GM23248 (cell line): ENCODE measurements around the gene CPED1. TPM values are rescaled to one million over a fixed set of nuclear protein-coding genes. Genes with fewer than 3 reads are reported as not detected.
"Not testable (repeated sequence)": the region's sequence is repeated elsewhere in the genome, so short reads cannot be mapped to it uniquely, and the experiment has no call there.

Experiments
- DNase-seq: peaks from one replicate; pipeline ENCODE4 v3.0.0-alpha.2; 2015
- H2AFZ ChIP-seq: fragments of 200-600 bp; sonication (generic); 2 replicates; pipeline ENCODE4 v1.6.1; 2016; ENCODE audit warnings: antibody characterized with exemption
- H3F3A ChIP-seq: fragments of 200-600 bp; sonication (generic); 2 replicates; pipeline ENCODE4 v1.6.1; 2016; ENCODE audit warnings: mild to moderate bottlenecking, antibody characterized with exemption, mixed run types; ENCODE audit not compliant: insufficient read depth
- H3K27ac ChIP-seq: fragments of 200-600 bp; sonication (generic); 2 replicates; pipeline ENCODE4 v1.5.1; 2016; ENCODE audit warnings: mild to moderate bottlenecking
- H3K27me3 ChIP-seq: fragments of 200-600 bp; sonication (generic); replicated peaks from 2 replicates; pipeline ENCODE4 v1.6.1; 2016; ENCODE audit warnings: mild to moderate bottlenecking; ENCODE audit not compliant: insufficient read depth
- H3K36me3 ChIP-seq: fragments of 200-600 bp; sonication (generic); 2 replicates; pipeline ENCODE4 v1.6.1; 2016; ENCODE audit warnings: low read depth, mild to moderate bottlenecking
- H3K4me1 ChIP-seq: fragments of 200-600 bp; sonication (generic); 2 replicates; pipeline ENCODE4 v1.6.1; 2016; ENCODE audit warnings: mild to moderate bottlenecking; ENCODE audit not compliant: insufficient read depth
- H3K4me2 ChIP-seq: fragments of 200-600 bp; sonication (generic); one replicate; pipeline ENCODE4 v1.6.1; 2016; ENCODE audit warnings: mild to moderate bottlenecking; ENCODE audit not compliant: unreplicated experiment
- H3K4me3 ChIP-seq: fragments of 200-600 bp; sonication (generic); 2 replicates; pipeline ENCODE4 v1.5.1; 2016; ENCODE audit warnings: mild to moderate bottlenecking
- H3K79me2 ChIP-seq: fragments of 200-600 bp; sonication (generic); 2 replicates; pipeline ENCODE4 v1.6.1; 2016; ENCODE audit warnings: mild to moderate bottlenecking; ENCODE audit not compliant: insufficient read depth
- H3K9ac ChIP-seq: fragments of 200-600 bp; sonication (generic); 2 replicates; pipeline ENCODE4 v1.6.1; 2016; ENCODE audit warnings: mild to moderate bottlenecking
- H3K9me2 ChIP-seq: fragments of 200-600 bp; sonication (generic); 2 replicates; pipeline ENCODE4 v1.6.1; 2016; ENCODE audit warnings: mixed run types, mild to moderate bottlenecking, moderate library complexity; ENCODE audit not compliant: insufficient read depth
- H3K9me3 ChIP-seq: fragments of 200-600 bp; sonication (generic); one replicate; pipeline ENCODE4 v1.6.1; 2017; ENCODE audit warnings: low read depth
- H4K20me1 ChIP-seq: fragments of 200-600 bp; sonication (generic); 2 replicates; pipeline ENCODE4 v1.6.0; 2016; ENCODE audit not compliant: insufficient read depth
- EZH2 ChIP-seq: fragments of 200-600 bp; sonication (generic); IDR thresholded peaks from 2 replicates; pipeline ENCODE4 v1.6.1; 2018; ENCODE audit warnings: antibody characterized with exemption, mild to moderate bottlenecking; ENCODE audit not compliant: insufficient read depth, poor library complexity, severe bottlenecking
- EZH2phosphoT487 ChIP-seq: fragments of 200-600 bp; sonication (generic); IDR thresholded peaks from 2 replicates; pipeline ENCODE4 v1.6.1; 2018; ENCODE audit warnings: antibody characterized with exemption, moderate library complexity, mild to moderate bottlenecking, low read depth; ENCODE audit not compliant: insufficient read depth
- whole genome bisulfite sequencing, 2 experiments: methylation state at CpG; one replicate each; pipeline ENCODE4 v1.1.6; 2015 to 2017; ENCODE audit warnings: low lambda C conversion rate in 2 of 2, low coverage in 1 of 2; ENCODE audit errors: missing lambda C conversion rate in 2 of 2; 5-methylcytosine and 5-hydroxymethylcytosine counted together
- in situ Hi-C: fragments of 300-500 bp; cut with MboI; formaldehyde crosslinking; loops from 2 replicates; pipeline ENCODE4 v1.15.0; 2020
- polyA plus RNA-seq: library from polyadenylated mRNA; unstranded; fragments of >200 nt; fragmentation: Nextera tagmentation; extraction: Ambion mirVana; gene quantifications from 2 replicates; pipeline ENCODE4 v1.2.1, GENCODE V29; 2016
- total RNA-seq: library from RNA; depleted of rRNA; stranded (reverse); fragments of >200 nt; shearing (Covaris generic); gene quantifications from 2 replicates; pipeline ENCODE4 v1.2.3, GENCODE V29; 2014

CPED1 gene
- total and polyA plus RNA-seq, 2 experiments from 2014 or later: 12.4 to 20.2 TPM

- Histone ChIP-seq H3K36me3 (no peaks in the 10 kb centered on the region), H4K20me1 (no peaks in the 10 kb centered on the region), H3K27ac (no peak overlapping the region), H3K4me2 (no peak overlapping the region), H3K4me3 (no peak overlapping the region), H3K79me2 (peaks cover 25% of the 10 kb centered on the region), H2AFZ (no peak overlapping the region), H3K9me2 (no peaks in the 10 kb centered on the region), H3F3A (peaks cover 10% of the 10 kb centered on the region), H3K9me3 (no peaks in the 10 kb centered on the region), H3K4me1 (peaks cover 18% of the 10 kb centered on the region), H3K9ac (no peak overlapping the region), H3K27me3 (no peaks in the 10 kb centered on the region)
- WGBS, 2 experiments: 78 to 81% methylated on average over 5 of the region's 5 CpGs
- TF ChIP-seq EZH2phosphoT487: no peak
- no peak for TF ChIP-seq EZH2
- DNase-seq: no peak
- in situ Hi-C loops: no loop called here
Measured at GRCh38 chr7:121003986-121004685, 15.6 kb downstream of the CPED1 start.

DNA sequence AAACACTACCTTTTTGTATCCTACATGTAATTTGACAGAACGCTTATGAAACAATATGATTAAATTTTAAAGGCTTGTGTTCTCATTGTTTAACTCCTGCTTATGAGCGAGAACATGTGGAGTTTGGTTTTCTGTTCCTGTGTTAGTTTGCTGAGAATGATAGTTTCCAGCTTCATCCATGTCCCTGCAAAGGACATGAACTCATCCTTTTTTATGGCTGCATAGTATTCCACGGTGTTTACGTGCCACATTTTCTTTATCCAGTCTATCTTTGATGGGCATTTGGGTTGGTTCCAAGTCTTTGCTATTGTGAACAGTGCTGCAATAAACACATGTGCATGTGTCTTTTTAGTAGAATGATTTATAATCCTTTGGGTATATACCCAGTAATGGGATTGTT, 16.5 kb downstream of the CPED1 start:
- H3K9me3 ChIP-seq, in situ Hi-C loops, H3K4me2 ChIP-seq, H2AFZ ChIP-seq, DNase-seq, H3K9me2 ChIP-seq, H3K4me3 ChIP-seq, H3K27me3 ChIP-seq, H3K27ac ChIP-seq, H3K36me3 ChIP-seq, H4K20me1 ChIP-seq, H3K9ac ChIP-seq: not testable (repeated sequence)
- Histone ChIP-seq H3K4me1 (peaks cover 11% of the 10 kb centered on the region), H3F3A (peaks cover 10% of the 10 kb centered on the region), H3K79me2 (peaks cover 19% of the 10 kb centered on the region)
- WGBS, 2 experiments: 98 to 100% methylated on average over 4 of the region's 4 CpGs

GRCh38 chr7:121005996-121006584, 17.6 kb downstream of the CPED1 start:
- Histone ChIP-seq H3K79me2 (peaks cover 8% of the 10 kb centered on the region; the same call in 1 of the 2 replicates), H2AFZ (no peak overlapping the region), H3K4me1 (peaks cover 11% of the 10 kb centered on the region), H3K27me3 (no peaks in the 10 kb centered on the region), H3K9me3 (no peaks in the 10 kb centered on the region), H3K36me3 (no peaks in the 10 kb centered on the region), H4K20me1 (no peaks in the 10 kb centered on the region), H3K4me2 (no peak overlapping the region), H3K9ac (no peak overlapping the region), H3F3A (peaks cover 10% of the 10 kb centered on the region), H3K27ac (no peak overlapping the region), H3K9me2 (no peaks in the 10 kb centered on the region), H3K4me3 (no peak overlapping the region)
- no peak for DNase-seq
- TF ChIP-seq EZH2phosphoT487: no peak
- no peak for TF ChIP-seq EZH2
- in situ Hi-C loops: no loop called here
- 79 to 90% methylated on average over 4 of the region's 4 CpGs for WGBS, 2 experiments

GRCh38 chr7:121006711-121007315, 18.3 kb downstream of the CPED1 start:
- no peaks in the 10 kb centered on the region for H3K9me3 ChIP-seq
- H3K4me3 ChIP-seq: no peak overlapping the region
- no peaks in the 10 kb centered on the region for H3K27me3 ChIP-seq
- 82 to 93% methylated on average over 6 of the region's 6 CpGs for WGBS, 2 experiments
- no peaks in the 10 kb centered on the region for H4K20me1 ChIP-seq
- H3K4me1 ChIP-seq: peaks cover 10% of the 10 kb centered on the region
- in situ Hi-C loops: no loop called here
- H3K9ac ChIP-seq: no peak overlapping the region
- peaks cover 6% of the 10 kb centered on the region for H3F3A ChIP-seq
- no peak overlapping the region for H2AFZ ChIP-seq
- DNase-seq: no peak
- H3K79me2 ChIP-seq: 0 out of 2 replicates have a peak, but pooled peaks cover under 1% of the 10 kb centered on the region
- H3K4me2 ChIP-seq: no peak overlapping the region
- TF ChIP-seq EZH2 (no peak), EZH2phosphoT487 (no peak)
- H3K36me3 ChIP-seq: no peaks in the 10 kb centered on the region
- no peak overlapping the region for H3K27ac ChIP-seq
- H3K9me2 ChIP-seq: no peaks in the 10 kb centered on the region
